ENCODE measurements around the gene MTHFD2.

MTHFD2 gene

GRCh38 chr2:74250189-74250631 lies 51.8 kb downstream of the MTHFD2 start:
- no peaks in the 10 kb centered on the region for H3K4me1 ChIP-seq (ENCODE audit: insufficient read depth, poor library complexity, severe bottlenecking)
- no peaks in the 10 kb centered on the region for H3K9me3 ChIP-seq (ENCODE audit: severe bottlenecking)
- no peak overlapping the region for H3K4me3 ChIP-seq (ENCODE audit: severe bottlenecking)
- no peak overlapping the region for H3K27ac ChIP-seq (ENCODE audit: poor library complexity, severe bottlenecking)
- no peak for DNase-seq (ENCODE audit: low spot score)
- TF ChIP-seq CTCF (IDR thresholded peaks at IDR 0.05; ENCODE audit: poor library complexity, severe bottlenecking), result peak; percentile 82
- ATAC-seq (ENCODE audit: low read depth), result peak; percentile 73
- no peaks in the 10 kb centered on the region for H3K36me3 ChIP-seq (ENCODE audit: low read depth)
- no peaks in the 10 kb centered on the region for H3K27me3 ChIP-seq (ENCODE audit: insufficient read depth, poor library complexity, severe bottlenecking)

- Histone ChIP-seq H3K4me1 (ENCODE audit: insufficient read depth, poor library complexity, severe bottlenecking) (no peaks in the 10 kb centered on the region), H3K27ac (ENCODE audit: poor library complexity, severe bottlenecking) (no peak overlapping the region), H3K36me3 (ENCODE audit: low read depth) (no peaks in the 10 kb centered on the region), H3K9me3 (ENCODE audit: severe bottlenecking) (no peaks in the 10 kb centered on the region), H3K27me3 (ENCODE audit: insufficient read depth, poor library complexity, severe bottlenecking) (no peaks in the 10 kb centered on the region), H3K4me3 (ENCODE audit: severe bottlenecking) (no peak overlapping the region)
- TF ChIP-seq CTCF (IDR thresholded peaks at IDR 0.05; ENCODE audit: poor library complexity, severe bottlenecking), result no peak
- ATAC-seq (ENCODE audit: low read depth), result no peak
- DNase-seq (ENCODE audit: low spot score), result no peak
These were observed 53.6 kb downstream of the MTHFD2 start for GRCh38 chr2:74252036-74252435.

- Histone ChIP-seq H3K4me3 (ENCODE audit: severe bottlenecking) (no peak overlapping the region), H3K27ac (ENCODE audit: poor library complexity, severe bottlenecking) (no peak overlapping the region), H3K9me3 (ENCODE audit: severe bottlenecking) (no peaks in the 10 kb centered on the region), H3K27me3 (ENCODE audit: insufficient read depth, poor library complexity, severe bottlenecking) (no peaks in the 10 kb centered on the region), H3K36me3 (ENCODE audit: low read depth) (no peaks in the 10 kb centered on the region), H3K4me1 (ENCODE audit: insufficient read depth, poor library complexity, severe bottlenecking) (no peaks in the 10 kb centered on the region)
- DNase-seq (ENCODE audit: low spot score) (no peak), ATAC-seq (ENCODE audit: low read depth) (no peak)
- TF ChIP-seq CTCF (IDR thresholded peaks at IDR 0.05; ENCODE audit: poor library complexity, severe bottlenecking), result no peak
These were observed 54.4 kb downstream of the MTHFD2 start for GRCh38 chr2:74252862-74253261.

GRCh38 chr2:74253306-74253970 lies 55.0 kb downstream of the MTHFD2 start:
- Histone ChIP-seq H3K4me1 (ENCODE audit: insufficient read depth, poor library complexity, severe bottlenecking) (no peaks in the 10 kb centered on the region), H3K27ac (ENCODE audit: poor library complexity, severe bottlenecking) (no peak overlapping the region), H3K4me3 (ENCODE audit: severe bottlenecking) (no peak overlapping the region), H3K27me3 (ENCODE audit: insufficient read depth, poor library complexity, severe bottlenecking) (no peaks in the 10 kb centered on the region), H3K9me3 (ENCODE audit: severe bottlenecking) (no peaks in the 10 kb centered on the region), H3K36me3 (ENCODE audit: low read depth) (no peaks in the 10 kb centered on the region)
- ATAC-seq (ENCODE audit: low read depth) (no peak), DNase-seq (ENCODE audit: low spot score) (no peak)
- TF ChIP-seq CTCF (IDR thresholded peaks at IDR 0.05; ENCODE audit: poor library complexity, severe bottlenecking), result no peak

- no peak overlapping the region for H3K27ac ChIP-seq (ENCODE audit: poor library complexity, severe bottlenecking)
- H3K36me3 ChIP-seq (ENCODE audit: low read depth), result no peaks in the 10 kb centered on the region
- no peak overlapping the region for H3K4me3 ChIP-seq (ENCODE audit: severe bottlenecking)
- H3K27me3 ChIP-seq (ENCODE audit: insufficient read depth, poor library complexity, severe bottlenecking), result no peaks in the 10 kb centered on the region
- no peak for ATAC-seq (ENCODE audit: low read depth)
- DNase-seq (ENCODE audit: low spot score), result no peak
- no peaks in the 10 kb centered on the region for H3K4me1 ChIP-seq (ENCODE audit: insufficient read depth, poor library complexity, severe bottlenecking)
- no peaks in the 10 kb centered on the region for H3K9me3 ChIP-seq (ENCODE audit: severe bottlenecking)
- no peak for TF ChIP-seq CTCF (IDR thresholded peaks at IDR 0.05; ENCODE audit: poor library complexity, severe bottlenecking)
These were observed 55.5 kb downstream of the MTHFD2 start for GRCh38 chr2:74253971-74254310.

All from RWPE2 (cell line).